ENCODE measurements around the gene IFITM1. TPM values are rescaled to one million over a fixed set of nuclear protein-coding genes. Genes with fewer than 3 reads are reported as not detected.

IFITM1 gene
- total and polyA plus RNA-seq, 9 of the 15 experiments (the other 6 are each of a cell fraction or from before 2014, with no cell fraction given) = 691 to 5,579 (median 974) TPM

GRCh38 chr11:340539-341512 lies 27.0 kb downstream of the IFITM1 start:
- 76% methylated on average over 5 of the region's 5 CpGs for WGBS (ENCODE audit: insufficient coverage, low coverage, missing lambda C conversion rate)
- ChIA-PET POLR2A (interaction anchor here (0.6 to 3.3 kb wide), 4 partner anchors 11 to 99 kb away, joined by 3 to 21 read pairs (median 4); no protein-coding TSS in a partner anchor), CTCF (ENCODE audit: low intra/inter-chr PET ratio) (no interaction called here)
- Histone ChIP-seq H3K9me3 (replicated peaks; ENCODE audit: control insufficient read depth, insufficient read depth, low read depth, low read length) (no peaks in the 10 kb centered on the region), H2AFZ (ENCODE audit: low read depth, low read length) (peak overlapping the region; percentile 84), H3K4me2 (ENCODE audit: insufficient read depth, low read length) (peak overlapping the region; percentile 35; the same call in 1 of the 2 replicates), H3K36me3 (ENCODE audit: control insufficient read depth, insufficient read depth, low read length) (no peaks in the 10 kb centered on the region), H3K4me3 (no peak overlapping the region), H3K9ac (ENCODE audit: insufficient read depth in 1 of 2, low read depth in 2 of 2, low read length in 2 of 2) (no peak overlapping the region), H4K20me1 (replicated peaks; ENCODE audit: control insufficient read depth, insufficient read depth, low read length) (no peaks in the 10 kb centered on the region), H3K9me1 (ENCODE audit: control insufficient read depth, insufficient read depth, low read length) (no peaks in the 10 kb centered on the region), H3K4me1 (replicated peaks in 1 of 2; ENCODE audit: control insufficient read depth in 2 of 2, insufficient read depth in 2 of 2, low read length in 2 of 2) (peaks cover 15 to 33% of the 10 kb centered on the region in 2 experiments), H3K27ac (ENCODE audit: extremely low read depth, low read depth, low read length) (peak overlapping the region; percentile 69; the same call in 2 of the 3 replicates), H3K27me3 (ENCODE audit: control insufficient read depth in 2 of 2, insufficient read depth in 2 of 2, low read length in 2 of 2) (no peaks in the 10 kb centered on the region), H3K79me2 (ENCODE audit: control insufficient read depth, insufficient read depth, low read length) (no peaks in the 10 kb centered on the region)
- no TSS peak for BruUV-seq (replicated peaks)
- DNase-seq (ENCODE audit: extremely low read depth in 1 of 4, low spot score in 3 of 4) (no peak), FAIRE-seq (no peak), ATAC-seq (no peak)
- in situ Hi-C loops (cut with MboI) (no loop called here), intact Hi-C loops (cut with micrococcal nuclease) (no loop called here)
- no peak for TF ChIP-seq MYNN (IDR thresholded peaks at IDR 0.05)
- no peak for TF ChIP-seq MYNN (CRISPR knock-in tag; IDR thresholded peaks at IDR 0.05)
- TF ChIP-seq MIER1 (IDR thresholded peaks at IDR 0.05; ENCODE audit: low read depth) = peak; percentile 69
- no peak for TF ChIP-seq CHCHD3 (CRISPR knock-in tag; IDR thresholded peaks at IDR 0.05)
- no peak for TF ChIP-seq STAG1 (CRISPR knock-in tag; IDR thresholded peaks at IDR 0.05; ENCODE audit: borderline replicate concordance)
- no peak for TF ChIP-seq HMGN3 (IDR thresholded peaks at IDR 0.05; ENCODE audit: borderline replicate concordance, extremely low read depth, insufficient read length, low read depth, low read length)
- TF ChIP-seq ETV5 (CRISPR knock-in tag; IDR thresholded peaks at IDR 0.05; ENCODE audit: low read depth) = no peak
- 0 out of 2 replicates have a peak, but pooled peaks have one; percentile 6 for TF ChIP-seq TAL1 (IDR thresholded peaks at IDR 0.05)
- no peak for TF ChIP-seq SAFB (IDR thresholded peaks at IDR 0.05; ENCODE audit: borderline replicate concordance, low read depth, low read length)
- TF ChIP-seq IRF1 (CRISPR knock-in tag; IDR thresholded peaks at IDR 0.05; ENCODE audit: borderline replicate concordance) = no peak
- peak; percentile 55 for TF ChIP-seq CC2D1A (IDR thresholded peaks at IDR 0.05)
- no peak for TF ChIP-seq ZNF274 (IDR thresholded peaks at IDR 0.05; ENCODE audit: borderline replicate concordance, low read depth, low read length)
- TF ChIP-seq, protein P1, sequence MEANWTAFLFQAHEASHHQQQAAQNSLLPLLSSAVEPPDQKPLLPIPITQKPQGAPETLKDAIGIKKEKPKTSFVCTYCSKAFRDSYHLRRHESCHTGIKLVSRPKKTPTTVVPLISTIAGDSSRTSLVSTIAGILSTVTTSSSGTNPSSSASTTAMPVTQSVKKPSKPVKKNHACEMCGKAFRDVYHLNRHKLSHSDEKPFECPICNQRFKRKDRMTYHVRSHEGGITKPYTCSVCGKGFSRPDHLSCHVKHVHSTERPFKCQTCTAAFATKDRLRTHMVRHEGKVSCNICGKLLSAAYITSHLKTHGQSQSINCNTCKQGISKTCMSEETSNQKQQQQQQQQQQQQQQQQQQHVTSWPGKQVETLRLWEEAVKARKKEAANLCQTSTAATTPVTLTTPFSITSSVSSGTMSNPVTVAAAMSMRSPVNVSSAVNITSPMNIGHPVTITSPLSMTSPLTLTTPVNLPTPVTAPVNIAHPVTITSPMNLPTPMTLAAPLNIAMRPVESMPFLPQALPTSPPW (CRISPR knock-in tag; IDR thresholded peaks at IDR 0.05) = no peak
- TF ChIP-seq ZNF830 (CRISPR knock-in tag; IDR thresholded peaks at IDR 0.05) = no peak
- TF ChIP-seq FOXK1 (CRISPR knock-in tag; IDR thresholded peaks at IDR 0.05; ENCODE audit: borderline replicate concordance) = no peak
- no peak for TF ChIP-seq FOXP1 (CRISPR knock-in tag; IDR thresholded peaks at IDR 0.05)
- no peak for TF ChIP-seq TEAD4 (IDR thresholded peaks at IDR 0.05; ENCODE audit: low read length)
- no peak for TF ChIP-seq TEAD4 (CRISPR knock-in tag; IDR thresholded peaks at IDR 0.05; ENCODE audit: borderline replicate concordance)

Measured in K562 (cell line).